OCI-LY3 (cell line): ENCODE measurements around the gene C1orf87.

Experiments used
- EZH2phosphoT487 ChIP-seq: fragments of 200-600 bp; shearing (Covaris generic); IDR thresholded peaks from 2 replicates; pipeline ENCODE4 v1.6.1; 2018; ENCODE audit warnings: antibody characterized with exemption, mixed run types, low read depth
- TF ChIP-seq, protein P1 (sequence below): fragments of 200-600, 300-600 bp; sonication (generic); IDR thresholded peaks from 2 replicates; pipeline ENCODE4 v1.5.1; 2014; ENCODE audit warnings: antibody characterized with exemption, low read length, low read depth

DNA sequence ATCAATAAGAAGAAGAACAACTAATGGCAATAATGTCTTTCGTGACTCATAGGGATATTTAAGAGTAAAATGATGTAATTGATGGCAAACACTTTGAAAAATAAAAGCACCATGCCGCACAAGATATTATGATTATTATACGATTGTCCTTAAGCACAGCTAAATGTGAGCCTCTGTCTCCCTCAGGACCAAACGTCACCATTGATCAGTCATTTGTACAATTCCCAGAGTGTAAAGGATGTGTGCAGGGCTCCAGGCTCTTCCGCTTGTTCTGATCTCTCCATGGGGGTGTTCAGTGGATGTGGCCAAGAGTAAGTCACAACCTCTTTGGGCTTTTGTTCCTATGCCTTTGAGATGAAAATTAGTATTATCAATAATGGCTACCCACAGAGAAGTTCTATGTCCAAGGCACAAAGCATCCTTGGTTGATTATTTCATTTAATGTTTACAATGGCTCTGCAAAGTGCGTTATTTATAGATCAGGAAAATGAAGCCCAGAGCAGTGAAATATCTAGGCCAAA lies 17.7 kb upstream of the C1orf87 start:
- TF ChIP-seq, protein P1, sequence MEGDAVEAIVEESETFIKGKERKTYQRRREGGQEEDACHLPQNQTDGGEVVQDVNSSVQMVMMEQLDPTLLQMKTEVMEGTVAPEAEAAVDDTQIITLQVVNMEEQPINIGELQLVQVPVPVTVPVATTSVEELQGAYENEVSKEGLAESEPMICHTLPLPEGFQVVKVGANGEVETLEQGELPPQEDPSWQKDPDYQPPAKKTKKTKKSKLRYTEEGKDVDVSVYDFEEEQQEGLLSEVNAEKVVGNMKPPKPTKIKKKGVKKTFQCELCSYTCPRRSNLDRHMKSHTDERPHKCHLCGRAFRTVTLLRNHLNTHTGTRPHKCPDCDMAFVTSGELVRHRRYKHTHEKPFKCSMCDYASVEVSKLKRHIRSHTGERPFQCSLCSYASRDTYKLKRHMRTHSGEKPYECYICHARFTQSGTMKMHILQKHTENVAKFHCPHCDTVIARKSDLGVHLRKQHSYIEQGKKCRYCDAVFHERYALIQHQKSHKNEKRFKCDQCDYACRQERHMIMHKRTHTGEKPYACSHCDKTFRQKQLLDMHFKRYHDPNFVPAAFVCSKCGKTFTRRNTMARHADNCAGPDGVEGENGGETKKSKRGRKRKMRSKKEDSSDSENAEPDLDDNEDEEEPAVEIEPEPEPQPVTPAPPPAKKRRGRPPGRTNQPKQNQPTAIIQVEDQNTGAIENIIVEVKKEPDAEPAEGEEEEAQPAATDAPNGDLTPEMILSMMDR = no peak
- no peak for TF ChIP-seq EZH2phosphoT487
